Ishikawa (cell line): Measurements from ENCODE around the gene EXPH5.

Experiments used
- CEBPB ChIP-seq: IDR thresholded peaks from 2 replicates; pipeline ENCODE4 v1.6.1; 2012
- CREB1 ChIP-seq: IDR thresholded peaks from 2 replicates; pipeline ENCODE4 v1.6.1; 2012; ENCODE audit warnings: low read depth
- EGR1 ChIP-seq: IDR thresholded peaks from 2 replicates; pipeline ENCODE4 v1.6.1; 2012
- EP300 ChIP-seq: IDR thresholded peaks from 2 replicates; pipeline ENCODE4 v1.6.1; 2012; ENCODE audit warnings: borderline replicate concordance
- FOXM1 ChIP-seq: IDR thresholded peaks from 2 replicates; pipeline ENCODE4 v1.6.1; 2012; ENCODE audit warnings: low read depth, borderline replicate concordance
- MAX ChIP-seq: IDR thresholded peaks from 2 replicates; pipeline ENCODE4 v1.6.1; 2012
- NFIC ChIP-seq: IDR thresholded peaks from 2 replicates; pipeline ENCODE4 v1.6.1; 2012
- RAD21 ChIP-seq: IDR thresholded peaks from 2 replicates; pipeline ENCODE4 v1.6.1; 2012; ENCODE audit warnings: low read depth
- REST ChIP-seq: IDR thresholded peaks from 2 replicates; pipeline ENCODE4 v1.6.1; 2012; ENCODE audit warnings: low read depth, mild to moderate bottlenecking
- TAF1 ChIP-seq: IDR thresholded peaks from 2 replicates; pipeline ENCODE4 v1.6.1; 2012; ENCODE audit warnings: low read depth, mild to moderate bottlenecking
- TCF12 ChIP-seq: IDR thresholded peaks from 2 replicates; pipeline ENCODE4 v1.6.1; 2012; ENCODE audit warnings: low read depth
- TEAD4 ChIP-seq: IDR thresholded peaks from 2 replicates; pipeline ENCODE4 v1.6.1; 2012
- USF1 ChIP-seq: IDR thresholded peaks from 2 replicates; pipeline ENCODE4 v1.6.1; 2012
- YY1 ChIP-seq: IDR thresholded peaks from 2 replicates; pipeline ENCODE4 v1.6.1; 2012; ENCODE audit warnings: low read depth
- ZBTB7A ChIP-seq: IDR thresholded peaks from 2 replicates; pipeline ENCODE4 v1.6.1; 2012; ENCODE audit warnings: low read depth

The EXPH5 gene

GRCh38 chr11:108609682-108610081, 16.1 kb upstream of the EXPH5 start:
- TF ChIP-seq TCF12, result no peak

GRCh38 chr11:108608548-108608947, 15.0 kb upstream of the EXPH5 start:
- TF ChIP-seq ZBTB7A (no peak), EGR1 (no peak), RAD21 (no peak), CEBPB (no peak), NFIC (no peak), REST (no peak), FOXM1 (no peak), TCF12 (no peak), MAX (no peak), YY1 (no peak)

GRCh38 chr11:108606495-108607160, 13.1 kb upstream of the EXPH5 start:
- TF ChIP-seq USF1 (no peak), TAF1 (no peak), CEBPB (no peak), RAD21 (no peak), FOXM1 (no peak)

- TF ChIP-seq USF1, result no peak
- no peak for TF ChIP-seq RAD21
- no peak for TF ChIP-seq TCF12
- TF ChIP-seq EP300, result no peak
- no peak for TF ChIP-seq REST
- no peak for TF ChIP-seq CREB1
- no peak for TF ChIP-seq YY1
- TF ChIP-seq EGR1, result no peak
- no peak for TF ChIP-seq TEAD4
- TF ChIP-seq ZBTB7A, result no peak
- TF ChIP-seq FOXM1, result no peak
- no peak for TF ChIP-seq NFIC
- TF ChIP-seq MAX, result no peak
- no peak for TF ChIP-seq CEBPB
- no peak for TF ChIP-seq TAF1
Observed at GRCh38 chr11:108606070-108606469, 12.5 kb upstream of the EXPH5 start.

- TF ChIP-seq USF1 (no peak), RAD21 (no peak), NFIC (no peak), YY1 (no peak), TCF12 (no peak), MAX (no peak), EGR1 (no peak), CEBPB (no peak), CREB1 (no peak), TAF1 (no peak), EP300 (no peak), ZBTB7A (no peak), FOXM1 (no peak), REST (no peak), TEAD4 (no peak)
Observed at GRCh38 chr11:108601150-108601549, 7.6 kb upstream of the EXPH5 start.
